ENCODE results near the gene NT5DC4.
"Not testable (repeated sequence)": the region's sequence is repeated elsewhere in the genome, so short reads cannot be mapped to it uniquely, and the experiment has no call there.

NT5DC4 gene

GRCh38 chr2:112701052-112701451 lies 19.8 kb upstream of the NT5DC4 start:
- no peak for DNase-seq

DNA sequence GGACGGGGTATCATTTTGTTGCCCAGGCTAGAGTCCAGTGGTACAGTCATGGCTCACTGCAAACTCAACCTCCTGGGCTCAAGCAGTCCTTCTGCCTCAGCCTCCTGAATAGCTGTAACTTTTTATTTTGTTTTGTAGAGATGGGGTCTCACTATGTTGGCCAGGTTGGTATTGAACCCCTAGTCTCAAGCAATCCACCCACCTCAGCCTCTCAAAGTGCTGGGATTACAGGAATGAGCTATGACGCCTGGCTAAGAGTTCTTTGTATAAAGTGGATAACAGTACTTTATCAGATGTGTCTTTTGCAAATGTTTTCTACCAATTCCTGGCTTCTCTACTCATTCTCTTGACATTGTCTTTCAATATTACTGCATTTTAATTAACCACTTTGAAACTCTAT lies 17.1 kb upstream of the NT5DC4 start:
- no peak for DNase-seq

DNA sequence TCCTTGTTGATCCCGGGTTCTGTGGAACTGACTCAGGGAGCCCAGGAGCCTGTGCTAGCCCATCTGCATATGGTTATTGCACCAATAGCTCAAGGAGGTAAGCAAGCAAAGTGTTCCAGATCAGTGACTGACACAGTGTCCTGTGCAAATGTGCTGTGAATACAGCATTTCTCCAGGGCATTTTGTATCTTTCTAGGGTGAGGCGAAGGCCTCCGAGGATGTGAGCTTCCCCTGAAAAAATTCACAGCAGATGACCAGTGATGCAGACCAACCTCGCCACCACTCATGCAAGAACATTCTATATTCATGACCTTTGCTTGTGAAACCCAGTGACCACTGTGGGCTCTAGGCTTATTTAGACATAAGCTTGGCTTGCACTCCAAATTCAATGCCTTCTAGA lies 15.2 kb upstream of the NT5DC4 start:
- no peak for DNase-seq

DNA sequence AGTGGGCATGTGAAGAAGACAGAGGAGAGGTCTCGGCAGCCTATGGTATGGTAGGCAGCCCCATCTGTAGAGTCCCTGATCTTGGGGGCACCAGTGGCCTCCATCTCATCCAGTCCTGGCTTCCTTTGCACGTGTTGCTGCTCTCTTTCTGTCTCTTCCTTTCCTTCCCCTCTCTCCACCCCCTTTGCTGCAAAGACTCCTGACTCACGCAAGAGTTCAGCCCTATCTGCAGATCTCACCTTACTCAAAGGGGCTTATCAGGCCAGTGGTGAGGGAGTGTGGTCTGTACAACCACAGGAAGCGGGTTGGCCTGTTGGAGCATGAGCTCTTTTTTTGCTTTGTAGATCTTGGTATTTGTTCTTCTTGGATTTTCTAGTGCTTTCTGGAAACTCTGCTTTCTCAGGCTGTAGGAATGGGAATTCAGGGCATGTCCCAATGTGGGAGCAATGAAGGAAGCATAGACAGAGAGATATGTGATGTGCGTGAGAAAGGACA lies 14.6 kb upstream of the NT5DC4 start:
- DNase-seq = no peak

DNA sequence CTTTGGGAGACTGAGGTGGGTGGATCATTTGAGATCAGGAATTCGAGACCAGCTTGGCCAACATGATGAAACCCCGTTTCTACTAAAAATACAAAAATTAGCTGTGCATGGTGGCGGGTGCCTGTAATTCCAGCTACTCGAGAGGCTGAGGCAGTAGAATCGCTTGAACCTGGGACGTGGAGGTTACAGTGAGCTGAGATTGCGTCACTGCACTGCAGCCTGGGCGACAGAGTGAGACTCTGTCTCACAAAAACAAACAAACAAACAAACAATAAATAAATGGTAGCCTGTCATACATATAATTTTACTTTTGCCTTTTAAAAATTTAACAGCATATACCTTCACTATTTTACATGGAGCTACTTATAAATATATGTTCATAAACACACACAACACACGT lies 13.9 kb upstream of the NT5DC4 start:
- not testable (repeated sequence) for DNase-seq

DNA sequence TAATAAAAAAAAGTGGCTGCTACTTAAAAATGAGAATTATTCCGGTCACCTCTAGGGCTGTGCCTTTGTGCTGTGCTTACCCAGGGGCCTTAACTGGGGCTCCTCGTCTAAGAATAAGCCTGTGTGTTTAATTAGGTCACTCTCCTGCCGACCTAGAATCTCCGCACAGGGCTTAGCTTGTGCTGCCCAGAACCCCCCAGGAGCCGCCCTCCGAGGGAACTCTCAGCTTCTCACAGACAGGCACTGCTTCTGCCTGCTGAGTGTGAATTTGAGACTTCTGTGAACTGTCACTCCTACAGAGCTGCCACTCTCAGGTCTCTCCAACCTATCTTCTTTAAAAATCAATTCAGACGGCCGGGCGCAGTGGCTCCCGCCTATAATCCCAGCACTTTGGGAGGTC lies 11.9 kb upstream of the NT5DC4 start:
- DNase-seq = no peak

- DNase-seq = no peak
These were observed 11.1 kb upstream of the NT5DC4 start for GRCh38 chr2:112709703-112710102.

GRCh38 chr2:112710956-112711750 lies 9.7 kb upstream of the NT5DC4 start:
- no peak for DNase-seq

- no peak for DNase-seq
These were observed 8.4 kb upstream of the NT5DC4 start for GRCh38 chr2:112712465-112712864.

GRCh38 chr2:112712903-112713584 lies 7.8 kb upstream of the NT5DC4 start:
- DNase-seq = no peak

GRCh38 chr2:112713585-112713925 lies 7.3 kb upstream of the NT5DC4 start:
- DNase-seq = no peak

DNA sequence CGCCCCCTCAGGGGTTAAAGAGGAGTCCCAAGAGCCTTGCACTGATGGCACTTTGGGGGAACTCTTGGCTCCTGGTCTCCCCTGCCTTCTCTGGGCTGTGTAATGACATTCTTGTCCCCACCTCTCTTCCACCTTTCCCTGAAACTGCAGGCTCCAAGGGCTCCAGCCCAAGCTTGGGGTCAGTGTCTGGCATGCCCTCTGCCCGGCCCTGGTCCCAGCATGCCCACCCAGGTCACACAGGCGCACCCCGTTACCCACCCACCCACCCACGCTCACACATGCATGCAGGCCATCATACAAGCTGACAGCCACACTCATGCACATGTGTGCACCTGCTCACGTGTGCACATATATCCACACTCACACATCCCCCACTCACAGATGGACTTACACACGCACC lies 6.9 kb upstream of the NT5DC4 start:
- DNase-seq = no peak

- DNase-seq = no peak
These were observed 6.5 kb upstream of the NT5DC4 start for GRCh38 chr2:112714331-112714730.

- DNase-seq = no peak
These were observed 5.8 kb upstream of the NT5DC4 start for GRCh38 chr2:112714836-112715631.

DNA sequence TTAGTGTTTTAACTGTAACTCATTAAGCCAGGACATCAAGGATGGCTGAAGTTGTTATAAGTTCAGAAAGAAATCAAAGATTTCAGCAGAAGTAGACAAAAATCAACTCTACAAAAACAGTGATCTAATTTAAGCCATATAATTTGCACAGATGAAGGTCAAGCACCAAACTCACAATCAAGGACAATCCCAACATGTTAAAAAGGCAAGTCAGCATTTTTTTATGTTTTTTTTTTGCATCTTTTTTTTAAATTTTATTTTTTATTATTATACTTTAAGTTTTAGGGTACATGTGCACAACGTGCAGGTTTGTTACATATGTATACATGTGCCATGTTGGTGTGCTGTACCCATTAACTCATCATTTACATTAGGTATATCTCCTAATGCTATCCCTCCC lies 4.7 kb upstream of the NT5DC4 start:
- not testable (repeated sequence) for DNase-seq

GRCh38 chr2:112716826-112717352 lies 3.9 kb upstream of the NT5DC4 start:
- not testable (repeated sequence) for DNase-seq

DNA sequence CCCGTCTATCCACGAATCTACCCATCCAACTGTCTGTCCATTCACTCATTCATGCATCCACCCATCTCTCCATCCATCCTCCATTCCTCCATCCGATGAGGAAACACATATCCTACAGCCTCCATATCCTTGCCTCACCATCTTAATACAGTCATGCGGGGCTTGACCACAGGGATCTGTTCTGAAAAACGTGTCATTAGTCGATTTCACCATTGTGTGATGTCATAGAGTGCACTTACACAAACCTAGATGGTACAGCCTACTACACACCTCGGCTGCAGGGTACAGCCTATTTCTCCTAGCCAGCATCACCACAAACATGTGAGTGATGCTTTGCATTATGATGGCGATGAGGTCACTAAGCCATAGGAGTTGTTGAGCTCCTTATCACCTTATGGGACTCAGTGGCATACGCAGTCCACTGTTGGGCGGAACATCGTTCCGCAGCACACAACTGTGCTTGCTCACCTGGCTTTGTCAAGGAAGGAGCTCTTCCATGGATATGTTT lies 1.9 kb upstream of the NT5DC4 start:
- no peak for DNase-seq

DNA sequence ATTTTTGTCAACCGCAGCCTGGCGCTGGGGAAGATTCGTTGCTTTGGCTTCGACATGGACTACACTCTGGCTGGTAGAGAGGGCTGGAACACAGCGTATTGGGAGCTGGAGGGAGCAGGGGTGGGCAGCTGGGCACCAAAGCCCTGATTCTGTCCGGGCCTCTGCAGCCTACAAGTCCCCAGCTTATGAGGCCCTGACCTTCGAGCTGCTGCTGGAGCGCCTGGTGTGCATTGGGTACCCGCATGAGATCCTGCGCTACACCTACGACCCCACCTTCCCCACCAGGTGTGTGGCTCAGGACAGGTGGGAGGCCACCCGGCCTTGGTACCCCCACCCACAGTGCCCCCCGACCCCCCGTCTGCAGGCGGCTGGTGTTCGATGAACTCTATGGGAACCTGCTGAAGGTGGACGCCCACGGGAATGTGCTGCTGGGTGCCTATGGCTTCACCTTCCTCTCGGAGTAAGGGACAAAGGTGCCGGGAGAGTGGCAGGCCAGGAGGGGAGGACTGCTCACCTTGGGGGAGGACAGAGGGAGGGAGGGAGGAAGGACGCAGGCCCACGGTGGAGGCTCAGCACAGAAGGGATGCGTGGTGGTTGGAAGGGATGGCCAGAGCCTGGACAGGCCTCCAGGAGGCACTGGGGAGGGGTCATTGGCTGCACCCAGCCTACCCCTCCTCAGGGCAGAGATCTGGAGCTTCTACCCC lies 1.2 kb downstream of the NT5DC4 start:
- DNase-seq = no peak

DNA sequence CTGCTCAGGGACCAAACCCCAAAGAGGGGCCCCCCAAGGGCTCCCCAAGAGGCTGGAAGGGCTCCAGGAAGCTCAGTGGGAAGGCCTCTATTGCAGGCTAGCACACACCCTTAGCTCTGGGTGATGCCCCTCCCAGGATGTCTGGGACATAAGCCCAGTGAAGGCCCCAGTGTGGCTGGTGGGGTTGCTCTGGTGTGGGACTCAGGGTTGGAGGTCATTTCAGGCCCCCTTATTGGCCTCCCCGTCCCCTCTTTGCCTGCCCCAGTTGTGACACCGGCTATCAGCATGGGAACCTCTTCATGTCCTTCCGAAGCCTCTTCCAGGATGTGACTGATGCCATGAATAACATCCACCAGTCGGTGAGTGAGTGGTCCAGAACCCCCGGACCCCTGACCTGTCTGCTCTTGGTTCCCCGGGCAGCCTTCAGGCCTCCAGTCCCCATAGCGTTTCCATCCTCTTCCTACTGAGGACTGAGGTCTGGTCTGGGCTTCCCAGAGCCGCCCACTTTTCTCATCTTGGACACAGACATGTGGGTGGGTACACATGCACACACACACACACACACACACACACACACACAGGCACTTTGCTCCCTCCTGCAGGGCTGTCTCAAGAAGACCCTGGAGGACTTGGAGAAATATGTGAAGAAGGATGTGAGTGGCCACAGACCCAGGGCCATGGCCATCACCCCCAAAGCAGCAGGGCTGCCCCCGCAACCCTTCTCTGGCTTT lies 2.2 kb downstream of the NT5DC4 start:
- no peak for DNase-seq

DNA sequence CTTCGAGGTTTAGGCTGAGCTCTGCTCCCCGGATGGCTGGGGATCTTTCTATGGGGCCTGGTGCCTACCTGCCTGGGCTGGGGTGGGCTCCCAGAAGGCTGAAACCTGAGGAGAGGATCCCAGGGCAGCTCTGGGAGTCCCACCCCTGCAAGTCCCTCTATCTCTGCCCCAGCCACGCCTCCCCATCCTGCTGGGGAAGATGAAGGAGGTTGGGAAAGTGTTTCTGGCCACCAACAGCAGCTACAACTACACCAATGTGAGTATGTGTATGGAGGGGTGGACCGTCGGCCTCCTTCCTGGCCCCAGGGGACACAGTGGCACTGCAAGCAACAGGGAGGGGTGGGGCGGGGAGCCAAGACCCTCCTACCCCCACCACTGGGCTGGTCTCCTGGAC lies 2.7 kb downstream of the NT5DC4 start:
- no peak for DNase-seq

- DNase-seq = no peak
These were observed 3.2 kb downstream of the NT5DC4 start for GRCh38 chr2:112723995-112724394.
